Measurements from ENCODE around the gene ERC2. TPM values are rescaled to one million over a fixed set of nuclear protein-coding genes. Genes with fewer than 3 reads are reported as not detected.

ERC2 gene
- polyA plus RNA-seq, 1 experiment = 0.07 TPM

- H3K36me3 ChIP-seq (ENCODE audit: control insufficient read depth, insufficient read depth, low read length) = no peaks in the 10 kb centered on the region
- H3K4me3 ChIP-seq (ENCODE audit: low read depth, low read length) = no peak overlapping the region
- CTCF ChIA-PET = no interaction called here
- DNase-seq (ENCODE audit: low read depth) = no peak
- POLR2A ChIA-PET = no interaction called here
- no peak for TF ChIP-seq CTCF (IDR thresholded peaks at IDR 0.05; ENCODE audit: insufficient read depth, low read depth, low read length)
- peaks cover 3% of the 10 kb centered on the region; the same call in 1 of the 2 replicates for H3K27me3 ChIP-seq (ENCODE audit: control insufficient read depth, insufficient read depth, low read length)
These were observed 861.1 kb downstream of the ERC2 start for GRCh38 chr3:55607175-55607574.

GRCh38 chr3:55605443-55606236, 862.6 kb downstream of the ERC2 start:
- Histone ChIP-seq H3K4me3 (ENCODE audit: low read depth, low read length) (no peak overlapping the region), H3K27me3 (ENCODE audit: control insufficient read depth, insufficient read depth, low read length) (peaks cover 2% of the 10 kb centered on the region; the same call in 1 of the 2 replicates), H3K36me3 (ENCODE audit: control insufficient read depth, insufficient read depth, low read length) (no peaks in the 10 kb centered on the region)
- no peak for TF ChIP-seq CTCF (IDR thresholded peaks at IDR 0.05; ENCODE audit: insufficient read depth, low read depth, low read length)
- ChIA-PET POLR2A (no interaction called here), CTCF (no interaction called here)
- no peak for DNase-seq (ENCODE audit: low read depth)

GRCh38 chr3:55604846-55605245, 863.4 kb downstream of the ERC2 start:
- Histone ChIP-seq H3K27me3 (ENCODE audit: control insufficient read depth, insufficient read depth, low read length) (peaks cover 4% of the 10 kb centered on the region; the same call in 1 of the 2 replicates), H3K36me3 (ENCODE audit: control insufficient read depth, insufficient read depth, low read length) (no peaks in the 10 kb centered on the region), H3K4me3 (ENCODE audit: low read depth, low read length) (no peak overlapping the region)
- no peak for DNase-seq (ENCODE audit: low read depth)
- ChIA-PET POLR2A (no interaction called here), CTCF (no interaction called here)
- TF ChIP-seq CTCF (IDR thresholded peaks at IDR 0.05; ENCODE audit: insufficient read depth, low read depth, low read length) = no peak

- TF ChIP-seq CTCF (IDR thresholded peaks at IDR 0.05; ENCODE audit: insufficient read depth, low read depth, low read length) = no peak
- ChIA-PET POLR2A (no interaction called here), CTCF (no interaction called here)
- peaks cover 4% of the 10 kb centered on the region; the same call in 1 of the 2 replicates for H3K27me3 ChIP-seq (ENCODE audit: control insufficient read depth, insufficient read depth, low read length)
- no peaks in the 10 kb centered on the region for H3K36me3 ChIP-seq (ENCODE audit: control insufficient read depth, insufficient read depth, low read length)
- DNase-seq (ENCODE audit: low read depth) = no peak
- no peak overlapping the region for H3K4me3 ChIP-seq (ENCODE audit: low read depth, low read length)
These were observed 863.9 kb downstream of the ERC2 start for GRCh38 chr3:55604402-55604801.

GRCh38 chr3:55601366-55602080, 866.7 kb downstream of the ERC2 start:
- Histone ChIP-seq H3K36me3 (ENCODE audit: control insufficient read depth, insufficient read depth, low read length) (no peaks in the 10 kb centered on the region), H3K27me3 (ENCODE audit: control insufficient read depth, insufficient read depth, low read length) (peaks cover 6% of the 10 kb centered on the region; the same call in 1 of the 2 replicates), H3K4me3 (ENCODE audit: low read depth, low read length) (no peak overlapping the region)
- POLR2A ChIA-PET = no interaction called here
- DNase-seq (ENCODE audit: low read depth) = no peak
- CTCF ChIA-PET = interaction anchor here (0.9 to 1.3 kb wide), 3 partner anchors 8 to 29 kb away, joined by 3 to 6 read pairs (median 3); no protein-coding TSS in a partner anchor
- TF ChIP-seq CTCF (IDR thresholded peaks at IDR 0.05; ENCODE audit: insufficient read depth, low read depth, low read length) = no peak
